Neural cell (in vitro differentiated cells): ENCODE measurements around the gene INHBC.

Experiments
- EP300 ChIP-seq: fragments of 450-650 bp; conservative IDR thresholded peaks from 2 replicates; pipeline ENCODE4 v1.6.1; 2014; ENCODE audit warnings: antibody characterized with exemption, mild to moderate bottlenecking, moderate library complexity; ENCODE audit not compliant: poor library complexity, severe bottlenecking
- EZH2 ChIP-seq: fragments of 200-600, 300-800 bp; shearing (Covaris generic), sonication (generic); IDR thresholded peaks from 2 replicates; pipeline ENCODE4 v1.6.1; 2014; ENCODE audit warnings: antibody characterized with exemption, low read length, borderline replicate concordance, mild to moderate bottlenecking; ENCODE audit not compliant: insufficient read depth, poor library complexity, severe bottlenecking
- TF ChIP-seq, protein P1 (sequence below): fragments of 450-650 bp; IDR thresholded peaks from 2 replicates; pipeline ENCODE4 v1.5.1; 2014; ENCODE audit warnings: antibody characterized with exemption, mild to moderate bottlenecking, moderate library complexity; ENCODE audit not compliant: poor library complexity, severe bottlenecking
- TF ChIP-seq, protein P2 (sequence below): IDR thresholded peaks from 2 replicates; pipeline ENCODE4 v1.6.1; 2012; ENCODE audit warnings: borderline replicate concordance

DNA sequence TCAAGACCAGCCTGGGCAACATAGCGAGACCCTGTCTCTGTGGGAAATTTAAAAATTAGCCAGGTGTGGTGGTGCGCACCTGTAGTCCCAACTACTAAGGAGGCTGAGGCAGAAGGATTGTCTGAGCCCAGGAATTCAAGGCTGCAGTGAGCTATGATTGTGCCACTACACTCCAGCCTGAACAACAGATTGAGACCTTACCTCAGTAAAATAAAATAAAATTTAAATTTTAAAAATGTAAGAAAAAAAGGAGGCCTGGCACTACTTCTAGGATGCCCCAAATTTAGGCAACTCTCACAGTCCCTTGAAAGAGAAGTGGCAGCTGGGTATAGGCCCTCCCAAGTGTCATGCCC lies 19.6 kb downstream of the INHBC start:
- TF ChIP-seq EP300 (no peak), EZH2 (no peak)
- TF ChIP-seq, protein P1, sequence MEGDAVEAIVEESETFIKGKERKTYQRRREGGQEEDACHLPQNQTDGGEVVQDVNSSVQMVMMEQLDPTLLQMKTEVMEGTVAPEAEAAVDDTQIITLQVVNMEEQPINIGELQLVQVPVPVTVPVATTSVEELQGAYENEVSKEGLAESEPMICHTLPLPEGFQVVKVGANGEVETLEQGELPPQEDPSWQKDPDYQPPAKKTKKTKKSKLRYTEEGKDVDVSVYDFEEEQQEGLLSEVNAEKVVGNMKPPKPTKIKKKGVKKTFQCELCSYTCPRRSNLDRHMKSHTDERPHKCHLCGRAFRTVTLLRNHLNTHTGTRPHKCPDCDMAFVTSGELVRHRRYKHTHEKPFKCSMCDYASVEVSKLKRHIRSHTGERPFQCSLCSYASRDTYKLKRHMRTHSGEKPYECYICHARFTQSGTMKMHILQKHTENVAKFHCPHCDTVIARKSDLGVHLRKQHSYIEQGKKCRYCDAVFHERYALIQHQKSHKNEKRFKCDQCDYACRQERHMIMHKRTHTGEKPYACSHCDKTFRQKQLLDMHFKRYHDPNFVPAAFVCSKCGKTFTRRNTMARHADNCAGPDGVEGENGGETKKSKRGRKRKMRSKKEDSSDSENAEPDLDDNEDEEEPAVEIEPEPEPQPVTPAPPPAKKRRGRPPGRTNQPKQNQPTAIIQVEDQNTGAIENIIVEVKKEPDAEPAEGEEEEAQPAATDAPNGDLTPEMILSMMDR, result no peak
- TF ChIP-seq, protein P2, sequence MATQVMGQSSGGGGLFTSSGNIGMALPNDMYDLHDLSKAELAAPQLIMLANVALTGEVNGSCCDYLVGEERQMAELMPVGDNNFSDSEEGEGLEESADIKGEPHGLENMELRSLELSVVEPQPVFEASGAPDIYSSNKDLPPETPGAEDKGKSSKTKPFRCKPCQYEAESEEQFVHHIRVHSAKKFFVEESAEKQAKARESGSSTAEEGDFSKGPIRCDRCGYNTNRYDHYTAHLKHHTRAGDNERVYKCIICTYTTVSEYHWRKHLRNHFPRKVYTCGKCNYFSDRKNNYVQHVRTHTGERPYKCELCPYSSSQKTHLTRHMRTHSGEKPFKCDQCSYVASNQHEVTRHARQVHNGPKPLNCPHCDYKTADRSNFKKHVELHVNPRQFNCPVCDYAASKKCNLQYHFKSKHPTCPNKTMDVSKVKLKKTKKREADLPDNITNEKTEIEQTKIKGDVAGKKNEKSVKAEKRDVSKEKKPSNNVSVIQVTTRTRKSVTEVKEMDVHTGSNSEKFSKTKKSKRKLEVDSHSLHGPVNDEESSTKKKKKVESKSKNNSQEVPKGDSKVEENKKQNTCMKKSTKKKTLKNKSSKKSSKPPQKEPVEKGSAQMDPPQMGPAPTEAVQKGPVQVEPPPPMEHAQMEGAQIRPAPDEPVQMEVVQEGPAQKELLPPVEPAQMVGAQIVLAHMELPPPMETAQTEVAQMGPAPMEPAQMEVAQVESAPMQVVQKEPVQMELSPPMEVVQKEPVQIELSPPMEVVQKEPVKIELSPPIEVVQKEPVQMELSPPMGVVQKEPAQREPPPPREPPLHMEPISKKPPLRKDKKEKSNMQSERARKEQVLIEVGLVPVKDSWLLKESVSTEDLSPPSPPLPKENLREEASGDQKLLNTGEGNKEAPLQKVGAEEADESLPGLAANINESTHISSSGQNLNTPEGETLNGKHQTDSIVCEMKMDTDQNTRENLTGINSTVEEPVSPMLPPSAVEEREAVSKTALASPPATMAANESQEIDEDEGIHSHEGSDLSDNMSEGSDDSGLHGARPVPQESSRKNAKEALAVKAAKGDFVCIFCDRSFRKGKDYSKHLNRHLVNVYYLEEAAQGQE, result no peak
